ENCODE data around the gene NYAP2.

The NYAP2 gene

DNA sequence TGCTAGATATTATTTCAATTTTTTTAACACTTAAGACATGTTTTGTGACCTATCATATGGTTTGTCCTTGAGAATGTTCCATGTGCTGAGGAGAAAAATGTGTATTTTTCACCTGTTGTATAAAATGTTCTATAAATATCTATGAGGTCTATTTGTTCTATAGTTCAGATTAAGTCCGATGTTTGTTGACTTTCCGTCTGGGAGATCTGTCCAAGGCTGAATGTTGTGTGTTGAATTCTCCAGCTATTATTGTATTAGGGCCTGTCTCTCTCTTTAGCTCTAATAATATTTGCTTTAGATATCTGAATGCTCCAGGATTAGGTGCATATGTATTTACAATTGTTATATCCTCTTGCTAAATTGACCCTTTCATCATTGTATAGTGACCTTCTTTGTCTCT, 144.1 kb downstream of the NYAP2 start:
- in situ Hi-C loops (cut with MboI; ENCODE audit: low sequenced_read_pairs), result no loop called here

DNA sequence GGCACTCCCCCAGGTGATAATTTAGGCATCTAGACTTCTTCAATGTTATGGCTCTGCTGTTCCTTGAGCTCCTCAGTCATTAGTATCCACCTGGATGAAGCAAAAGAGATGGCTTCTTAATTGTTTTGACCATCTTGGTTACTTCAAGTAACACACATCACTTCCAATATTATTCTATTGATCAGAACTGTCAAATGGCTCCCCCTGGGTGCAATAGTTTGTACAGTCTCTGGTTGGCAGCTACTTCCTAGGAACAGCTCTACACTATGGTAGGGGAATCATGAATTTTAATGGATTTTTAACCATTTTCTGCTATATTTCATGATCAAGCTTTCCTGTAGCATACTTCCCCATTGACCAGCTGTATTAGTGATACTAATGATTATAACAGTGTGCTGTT, 157.0 kb downstream of the NYAP2 start:
- in situ Hi-C loops (cut with MboI; ENCODE audit: low sequenced_read_pairs), result no loop called here

DNA sequence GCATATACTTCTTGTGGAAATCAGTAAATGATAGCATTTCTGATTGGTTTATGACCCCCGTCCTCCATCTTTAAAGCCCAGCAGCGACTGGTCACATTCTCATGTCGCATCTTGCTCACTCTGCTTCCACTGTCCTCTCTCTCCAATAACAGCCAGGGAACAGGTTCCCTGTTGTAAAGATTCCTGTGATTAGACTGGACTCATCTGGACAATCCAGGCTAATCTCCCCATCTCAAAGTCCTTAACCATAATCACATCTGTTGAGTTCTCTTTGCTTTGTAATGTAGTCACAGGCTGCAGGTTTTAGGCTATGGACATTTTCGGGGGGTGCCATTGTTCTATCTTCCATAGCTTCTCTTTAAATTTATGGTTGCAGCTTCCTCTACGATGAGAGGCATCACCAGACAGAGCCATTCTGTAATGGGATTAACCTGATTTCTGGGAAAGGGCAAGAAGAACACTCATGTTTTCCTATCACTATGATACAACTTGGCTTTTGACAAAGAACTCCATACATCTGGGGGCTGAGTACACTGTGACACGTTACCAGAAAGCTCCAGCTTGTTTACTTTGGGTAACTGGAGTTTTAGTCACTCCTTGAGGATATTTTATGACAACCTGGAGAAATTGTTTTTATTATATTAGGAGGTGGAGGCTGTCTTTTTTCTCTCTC, 159.0 kb downstream of the NYAP2 start:
- in situ Hi-C loops (cut with MboI; ENCODE audit: low sequenced_read_pairs), result no loop called here

DNA sequence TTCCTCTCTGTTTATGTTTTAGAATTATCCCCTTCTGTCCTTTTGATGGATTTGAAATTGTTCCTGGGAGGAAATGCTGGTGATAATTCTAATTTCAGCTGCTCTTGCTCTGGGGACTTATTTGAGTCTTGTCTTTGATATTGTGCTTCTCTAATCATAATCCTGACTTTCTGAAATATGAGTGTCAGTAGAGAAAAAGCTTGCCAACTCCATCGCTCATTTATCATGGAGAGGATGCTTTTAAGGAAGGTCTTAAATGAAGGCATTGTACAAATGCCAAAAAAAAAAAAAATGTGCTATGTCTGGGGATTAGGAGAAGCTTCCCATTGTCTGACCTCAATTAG, 159.5 kb downstream of the NYAP2 start:
- in situ Hi-C loops (cut with MboI; ENCODE audit: low sequenced_read_pairs), result no loop called here

DNA sequence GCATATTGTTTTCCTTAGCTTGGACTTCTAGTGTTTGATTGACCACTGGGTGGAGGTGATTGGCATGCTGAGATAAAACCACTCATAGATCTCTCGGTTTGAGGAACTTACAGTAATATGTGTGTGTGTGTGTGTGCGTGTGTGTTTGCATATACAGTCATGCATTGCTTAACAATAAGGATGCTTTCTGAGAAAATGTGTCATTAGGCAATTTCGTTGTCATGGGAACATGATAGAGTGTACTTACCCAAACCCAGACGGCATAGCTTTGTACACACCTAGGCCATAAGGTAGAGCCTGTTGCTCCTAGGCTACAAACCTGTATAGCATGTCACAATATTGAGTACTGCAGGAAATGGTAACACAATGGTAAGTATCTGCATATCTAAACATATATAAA, 167.3 kb downstream of the NYAP2 start:
- in situ Hi-C loops (cut with MboI; ENCODE audit: low sequenced_read_pairs), result no loop called here

DNA sequence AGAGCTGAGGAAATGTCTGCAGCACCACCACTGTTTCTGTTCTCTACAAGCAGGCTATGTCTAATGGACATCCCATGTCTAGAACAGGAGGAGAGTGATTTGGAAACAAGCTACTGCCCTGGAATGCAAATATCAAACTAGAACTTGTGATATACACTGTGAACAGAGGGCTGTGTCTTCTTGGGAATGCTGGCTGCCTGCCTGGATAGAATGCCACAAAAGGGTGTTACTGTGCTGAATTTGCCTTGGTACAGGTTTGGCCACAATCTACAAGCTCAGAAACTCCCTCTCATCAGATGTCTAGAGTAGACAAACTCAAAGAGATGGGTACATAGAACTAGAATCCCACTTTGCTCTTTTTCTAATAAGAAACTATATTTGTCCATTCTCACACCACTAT, 170.5 kb downstream of the NYAP2 start:
- in situ Hi-C loops (cut with MboI; ENCODE audit: low sequenced_read_pairs), result no loop called here

DNA sequence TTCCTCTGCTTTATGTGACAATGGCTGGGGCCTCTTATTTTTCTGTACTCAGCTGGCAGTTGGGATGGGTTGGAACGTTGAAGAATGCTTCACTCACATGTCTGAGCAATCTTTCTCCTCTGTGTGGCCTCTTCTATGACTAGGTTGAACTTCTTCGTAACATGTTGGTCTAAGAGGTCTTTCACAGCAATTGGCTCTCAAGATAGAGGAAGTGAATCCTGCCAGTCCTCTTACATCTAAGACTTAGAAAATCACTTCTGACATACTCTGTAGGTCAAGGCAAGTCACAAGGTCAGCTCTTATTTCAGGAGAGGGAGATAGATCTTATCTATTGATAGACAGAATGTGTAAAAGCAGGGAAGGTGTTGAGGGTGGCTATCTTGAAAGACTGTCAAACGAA, 174.1 kb downstream of the NYAP2 start:
- in situ Hi-C loops (cut with MboI; ENCODE audit: low sequenced_read_pairs), result no loop called here

DNA sequence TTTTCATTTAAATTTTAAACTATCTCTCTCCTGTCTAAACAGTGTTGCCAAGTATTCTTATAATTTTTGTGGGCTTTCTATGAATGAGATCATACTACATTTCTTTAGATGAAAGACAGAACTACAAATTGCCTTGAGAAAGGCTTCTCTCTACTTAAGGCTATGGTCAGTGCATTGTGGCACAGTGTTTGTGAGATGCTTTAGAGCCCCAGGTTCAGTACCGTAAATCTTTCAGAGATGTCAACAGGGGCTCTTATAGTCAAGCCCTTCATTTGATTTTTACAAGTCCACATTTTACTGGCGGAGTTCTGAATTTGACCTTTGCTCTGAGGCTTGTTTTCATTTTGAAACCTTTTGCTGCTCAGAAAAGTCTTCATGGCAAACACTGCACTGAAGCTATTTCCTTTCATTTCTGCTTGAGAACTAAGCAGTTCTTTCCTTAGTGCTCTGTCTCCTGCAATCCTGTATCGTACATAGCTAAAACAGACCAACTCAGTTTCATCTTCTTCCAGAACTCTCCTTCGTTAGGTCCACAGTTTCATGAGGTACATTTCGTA, 175.2 kb downstream of the NYAP2 start:
- in situ Hi-C loops (cut with MboI; ENCODE audit: low sequenced_read_pairs), result no loop called here

DNA sequence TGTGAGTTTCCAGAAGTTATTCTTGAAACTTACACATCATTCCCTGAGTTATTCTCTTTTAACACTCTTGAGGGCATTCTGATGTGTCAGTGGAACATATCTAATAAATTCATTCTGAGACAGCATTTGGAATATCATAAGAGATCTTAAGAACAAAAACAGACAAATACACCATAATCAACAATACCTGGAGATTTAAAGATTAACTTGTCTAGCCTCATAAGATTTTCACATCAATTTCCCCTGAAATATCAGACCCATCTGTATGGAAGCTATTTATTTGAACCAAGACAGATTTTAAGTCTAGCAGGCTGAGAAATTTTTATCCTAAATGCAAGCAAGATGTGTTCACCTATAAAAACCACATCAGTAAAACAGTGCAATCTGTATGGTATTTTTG, 181.6 kb downstream of the NYAP2 start:
- in situ Hi-C loops (cut with MboI; ENCODE audit: low sequenced_read_pairs), result no loop called here

DNA sequence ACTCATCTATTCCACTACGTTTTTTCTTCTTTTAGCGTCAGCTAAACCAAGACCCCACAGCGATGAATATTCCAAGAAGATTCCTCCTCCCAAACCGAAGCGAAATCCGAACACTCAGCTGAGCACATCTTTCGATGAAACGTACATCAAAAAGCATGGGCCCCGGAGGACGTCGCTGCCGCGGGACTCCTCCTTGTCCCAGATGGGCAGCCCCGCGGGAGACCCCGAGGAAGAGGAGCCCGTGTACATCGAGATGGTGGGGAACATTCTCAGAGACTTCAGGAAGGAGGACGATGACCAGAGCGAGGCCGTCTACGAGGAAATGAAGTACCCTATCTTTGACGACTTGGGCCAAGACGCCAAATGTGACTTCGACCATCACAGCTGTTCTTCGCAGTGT, 182.4 kb downstream of the NYAP2 start:
- in situ Hi-C loops (cut with MboI; ENCODE audit: low sequenced_read_pairs), result no loop called here

DNA sequence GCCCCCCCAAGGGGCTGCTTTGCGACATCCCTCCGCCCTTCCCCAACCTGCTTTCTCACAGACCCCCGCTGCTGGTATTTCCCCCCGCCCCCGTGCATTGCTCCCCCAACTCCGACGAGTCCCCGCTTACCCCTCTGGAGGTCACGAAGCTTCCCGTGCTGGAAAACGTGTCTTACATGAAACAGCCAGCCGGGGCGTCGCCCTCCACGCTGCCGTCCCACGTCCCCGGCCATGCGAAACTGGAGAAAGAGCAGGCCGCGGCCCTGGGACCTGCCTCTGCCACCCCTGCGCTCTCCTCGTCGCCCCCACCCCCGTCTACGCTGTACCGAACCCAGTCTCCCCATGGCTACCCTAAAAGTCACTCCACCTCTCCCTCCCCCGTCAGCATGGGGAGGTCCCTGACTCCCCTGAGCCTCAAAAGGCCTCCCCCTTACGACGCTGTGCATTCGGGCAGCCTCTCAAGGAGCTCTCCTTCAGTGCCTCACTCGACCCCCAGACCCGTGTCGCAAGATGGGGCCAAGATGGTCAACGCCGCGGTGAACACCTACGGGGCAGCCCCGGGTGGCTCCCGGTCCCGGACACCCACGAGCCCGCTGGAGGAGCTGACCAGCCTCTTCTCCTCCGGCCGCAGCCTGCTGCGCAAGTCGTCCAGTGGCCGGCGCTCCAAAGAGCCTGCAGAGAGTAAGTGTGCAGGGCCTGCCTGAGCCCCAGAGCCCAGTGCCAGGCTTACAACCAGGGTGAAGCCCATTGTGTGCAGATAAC, 183.0 kb downstream of the NYAP2 start:
- in situ Hi-C loops (cut with MboI; ENCODE audit: low sequenced_read_pairs), result no loop called here

DNA sequence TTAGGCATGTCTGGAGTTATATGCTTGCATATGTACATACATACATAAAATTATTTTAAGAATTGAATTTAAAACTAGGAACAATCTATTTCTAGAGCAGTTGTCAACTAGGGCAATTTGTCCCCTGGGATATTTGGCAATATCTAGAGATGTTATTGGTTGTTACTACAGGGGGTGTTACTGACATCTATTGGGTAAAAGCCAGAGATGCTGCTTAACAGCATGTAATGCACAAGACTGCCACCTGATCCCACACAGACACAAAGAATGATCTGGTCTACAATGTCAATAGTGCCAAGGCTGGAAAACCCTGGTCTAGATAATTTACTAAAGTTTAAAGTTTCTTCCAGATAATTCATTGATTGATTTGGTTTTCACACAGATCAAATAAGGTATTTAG, 185.3 kb downstream of the NYAP2 start:
- in situ Hi-C loops (cut with MboI; ENCODE audit: low sequenced_read_pairs), result no loop called here

DNA sequence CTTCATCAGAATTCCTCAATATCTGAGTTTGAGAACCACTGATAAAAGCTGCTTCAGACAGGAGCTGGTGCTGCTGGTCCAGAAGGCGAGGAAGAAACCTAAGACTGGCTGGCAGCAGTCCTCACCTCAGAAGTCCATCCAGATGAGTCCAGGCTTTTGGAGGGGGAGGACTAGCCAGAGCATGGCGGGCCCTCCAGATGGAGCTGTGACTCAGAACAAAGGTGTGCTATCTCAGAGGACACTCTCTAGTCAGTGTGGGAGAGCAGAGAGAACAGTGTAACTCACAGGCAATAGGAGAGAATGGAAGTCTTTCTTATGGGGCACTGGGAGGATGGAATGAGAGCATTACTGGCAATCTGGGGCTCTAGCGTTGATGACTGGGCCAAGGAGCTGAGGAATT, 191.4 kb downstream of the NYAP2 start:
- in situ Hi-C loops (cut with MboI; ENCODE audit: low sequenced_read_pairs), result no loop called here

DNA sequence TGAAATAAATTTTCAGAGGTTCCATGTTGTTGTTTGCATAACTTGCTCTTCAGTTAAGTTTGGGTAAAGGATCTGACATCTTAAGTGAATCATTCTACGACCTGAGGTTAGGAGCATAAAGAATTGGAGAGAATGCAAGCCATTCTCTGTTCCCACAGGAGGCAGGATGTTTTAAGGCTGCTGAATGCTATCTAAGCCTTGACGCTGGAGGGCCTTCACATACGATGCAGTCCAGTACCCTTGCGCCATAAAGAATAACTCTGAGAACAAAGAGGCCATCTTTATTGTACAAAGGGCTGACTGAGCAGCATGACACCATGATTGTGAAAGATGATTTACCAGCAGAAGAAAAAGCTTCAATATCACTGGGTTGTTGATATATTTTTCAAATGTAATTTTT, 198.4 kb downstream of the NYAP2 start:
- in situ Hi-C loops (cut with MboI; ENCODE audit: low sequenced_read_pairs), result no loop called here

DNA sequence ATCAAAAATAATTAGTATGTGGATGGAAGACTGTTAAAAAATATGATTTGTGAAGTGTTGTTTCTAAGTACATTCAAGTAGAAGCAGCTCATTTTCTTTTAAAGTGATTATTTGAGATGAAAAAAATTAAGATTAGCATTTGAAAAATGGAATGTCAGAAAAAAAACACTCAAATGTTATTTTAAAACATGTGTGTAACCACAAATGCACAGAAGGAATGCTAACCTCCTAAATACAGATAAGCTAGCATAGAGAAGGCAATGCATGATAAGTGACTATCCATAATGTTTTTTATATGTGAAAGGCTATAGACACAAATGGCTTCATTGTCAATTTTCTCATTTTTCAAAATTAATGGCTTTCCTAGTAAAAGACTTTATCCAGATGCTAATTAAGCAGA, 198.9 kb downstream of the NYAP2 start:
- in situ Hi-C loops (cut with MboI; ENCODE audit: low sequenced_read_pairs), result no loop called here

DNA sequence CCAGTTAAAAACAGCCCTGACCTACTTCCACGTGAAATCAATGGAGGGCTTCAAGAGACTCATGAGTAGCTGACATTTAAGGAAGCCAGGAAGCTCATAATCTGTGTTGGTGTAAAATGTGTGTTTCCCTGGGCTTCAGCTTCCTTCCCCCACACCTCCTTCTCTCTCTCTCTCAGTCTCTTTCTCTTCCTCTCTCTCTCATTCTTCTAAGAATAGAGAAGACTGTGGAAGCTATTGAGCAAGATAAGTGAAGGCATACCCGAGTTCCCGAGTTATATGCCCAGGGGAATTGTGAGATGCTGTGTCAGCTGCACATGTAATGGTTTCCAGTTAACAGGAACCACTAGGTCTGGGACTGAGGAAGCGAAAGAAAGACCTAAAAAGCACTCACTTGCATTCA, 199.4 kb downstream of the NYAP2 start:
- in situ Hi-C loops (cut with MboI; ENCODE audit: low sequenced_read_pairs), result no loop called here

DNA sequence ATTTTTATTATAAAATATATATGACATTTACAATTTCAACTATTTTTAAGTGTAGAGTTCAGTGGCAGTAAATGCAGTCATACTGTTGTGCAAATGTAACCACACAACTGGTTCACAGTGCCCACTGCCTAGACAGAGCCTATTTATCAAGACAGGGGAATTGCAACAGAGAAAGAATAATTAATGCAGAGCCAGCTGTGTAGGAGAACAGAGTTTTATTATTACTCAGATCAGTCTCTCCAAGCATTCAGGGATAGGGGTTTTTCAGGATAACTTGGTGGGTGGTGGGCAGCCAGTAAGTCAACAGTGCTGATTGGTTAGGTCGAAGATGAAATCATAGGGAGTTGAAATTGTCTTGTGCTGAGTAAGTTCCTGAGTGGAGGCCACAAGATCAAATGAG, 200.3 kb downstream of the NYAP2 start:
- in situ Hi-C loops (cut with MboI; ENCODE audit: low sequenced_read_pairs), result no loop called here

DNA sequence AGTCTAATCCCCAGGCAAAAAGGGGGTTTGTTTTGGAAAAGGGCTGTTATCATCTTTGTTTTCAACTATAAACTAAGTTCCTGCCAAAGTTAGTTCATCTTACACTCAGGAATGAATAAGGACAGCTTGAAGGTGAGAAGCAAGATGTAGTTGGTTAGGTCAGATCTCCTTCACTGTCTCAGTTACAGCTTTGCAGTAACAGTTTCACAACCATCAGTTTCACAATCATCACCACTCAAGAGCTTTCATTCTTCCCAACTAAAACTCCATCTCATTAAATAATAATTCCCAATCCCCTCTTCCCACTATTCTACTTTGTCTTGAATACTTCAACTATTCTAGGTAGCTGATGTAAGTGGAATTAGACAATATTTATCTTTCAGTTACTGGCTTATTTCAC, 200.9 kb downstream of the NYAP2 start:
- in situ Hi-C loops (cut with MboI; ENCODE audit: low sequenced_read_pairs), result no loop called here

DNA sequence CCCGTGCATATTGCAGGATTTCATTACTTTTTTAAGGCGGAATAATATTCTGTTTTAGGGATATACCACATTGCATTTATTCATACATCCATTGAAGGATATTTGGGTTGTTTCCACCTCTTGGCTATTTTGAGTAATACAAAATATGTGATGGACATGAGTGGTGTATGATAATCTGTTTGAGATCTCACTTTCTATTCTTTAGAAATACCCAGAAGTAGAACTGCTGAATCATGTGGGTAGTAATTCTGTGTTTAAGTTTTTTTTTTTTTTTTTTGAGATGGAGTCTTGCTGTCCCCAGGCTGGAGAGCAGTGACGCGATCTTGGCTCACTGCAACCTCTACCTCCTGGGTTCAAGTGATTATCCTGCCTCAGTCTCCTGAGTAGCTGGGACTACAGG, 201.4 kb downstream of the NYAP2 start:
- in situ Hi-C loops (cut with MboI; ENCODE audit: low sequenced_read_pairs), result no loop called here

DNA sequence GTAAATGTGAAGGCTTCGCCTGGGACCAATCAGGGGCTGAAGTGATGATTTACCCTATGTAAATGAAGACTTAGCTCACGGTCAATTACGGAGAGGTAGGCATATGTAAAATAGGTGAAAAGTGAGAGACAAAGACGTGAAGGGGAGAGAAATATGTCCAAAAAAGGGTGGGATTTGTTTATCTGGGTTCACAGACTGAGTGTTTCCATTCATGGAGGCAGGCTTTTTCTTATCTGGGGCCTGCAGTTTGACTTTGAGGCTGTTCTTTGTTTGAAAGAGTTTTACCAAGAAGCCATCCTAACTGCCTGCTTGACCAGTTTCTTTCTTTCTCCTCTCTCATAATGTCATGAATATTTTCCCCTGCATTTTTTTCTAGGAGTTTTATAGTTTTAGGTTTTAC, 202.7 kb downstream of the NYAP2 start:
- in situ Hi-C loops (cut with MboI; ENCODE audit: low sequenced_read_pairs), result no loop called here

DNA sequence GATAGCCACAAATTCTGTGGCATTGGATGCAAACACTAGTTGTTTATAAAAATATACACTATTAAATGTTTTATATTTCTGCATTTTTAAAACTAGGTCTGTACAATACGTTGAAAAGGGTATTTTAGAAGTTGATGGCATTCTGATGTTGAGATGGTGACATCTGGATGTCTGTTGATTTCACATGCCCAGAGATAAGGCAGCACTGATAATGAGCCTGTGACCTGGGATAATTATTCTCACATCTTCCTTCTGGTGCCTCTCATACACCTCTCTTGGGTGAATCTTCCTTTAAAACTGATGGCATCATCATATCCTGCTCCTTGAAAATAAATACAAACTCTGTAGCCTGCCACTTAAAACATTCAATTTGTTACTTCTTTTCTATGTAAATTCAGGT, 208.6 kb downstream of the NYAP2 start:
- in situ Hi-C loops (cut with MboI; ENCODE audit: low sequenced_read_pairs), result no loop called here

DNA sequence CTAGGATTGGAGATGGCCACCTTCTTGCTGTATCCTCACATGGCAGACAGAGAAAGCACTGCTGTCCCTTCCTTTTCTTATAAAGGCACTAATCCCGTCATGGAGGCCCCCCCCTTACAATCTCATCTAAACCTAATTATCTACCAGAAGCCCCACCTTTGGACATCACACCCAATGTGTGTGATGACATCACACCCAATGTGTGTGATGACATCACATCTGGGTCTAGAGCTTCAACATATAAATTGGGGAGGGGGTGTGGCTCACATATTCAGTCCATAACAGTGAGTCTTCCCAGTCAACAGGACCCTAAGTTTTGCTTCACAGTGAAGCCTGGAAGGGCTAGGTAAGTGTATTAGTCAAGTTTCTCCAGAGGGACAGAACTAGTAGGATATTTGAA, 213.1 kb downstream of the NYAP2 start:
- in situ Hi-C loops (cut with MboI; ENCODE audit: low sequenced_read_pairs), result no loop called here

DNA sequence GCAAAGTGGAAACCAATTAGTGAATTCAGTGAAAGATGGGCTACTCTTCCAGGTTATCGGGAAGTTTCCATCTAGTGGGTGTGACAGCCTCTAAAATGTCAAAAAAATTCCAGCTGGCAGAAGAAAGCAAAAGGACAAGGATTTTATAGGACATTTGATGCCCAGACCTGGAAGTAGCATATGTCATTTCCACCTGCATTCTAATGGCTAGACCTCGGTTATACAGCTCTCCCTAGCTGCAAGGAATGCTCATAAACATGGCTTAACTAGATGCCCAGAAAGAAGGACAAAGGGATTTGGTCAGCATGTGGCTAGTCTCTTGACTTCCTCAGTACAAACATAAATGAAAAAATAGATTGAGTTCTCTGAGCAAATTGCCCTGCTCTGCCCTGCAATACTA, 215.4 kb downstream of the NYAP2 start:
- in situ Hi-C loops (cut with MboI; ENCODE audit: low sequenced_read_pairs), result no loop called here
